Adrenal gland (tissue), 12 donors: ENCODE results near the gene MDK. TPM values are rescaled to one million over a fixed set of nuclear protein-coding genes. Genes with fewer than 3 reads are reported as not detected.

Experiments used
- DNase-seq, 7 donors: peaks; one replicate each; pipeline ENCODE4 v3.0.0-alpha.2; 2019 to 2020
- H3K27ac ChIP-seq, 5 donors: fragments of 200-600 bp; sonication (generic) in 4 of 5; 1 replicate in 3 of 5; 2 replicates in 2 of 5; pipeline versions ENCODE4 v1.5.1 to v1.8.0; 2016 to 2020; ENCODE audit warnings: mild to moderate bottlenecking in 1 of 5
- H3K27me3 ChIP-seq: fragments of 200-600 bp; 2 replicates; pipeline ENCODE4 v1.8.0; 2021
- H3K36me3 ChIP-seq, 2 donors: fragments of 200-600 bp; replicated peaks in 1 of 2; 1 replicate in 1 of 2; 2 replicates in 1 of 2; pipeline versions ENCODE4 v1.5.1 to v1.8.0; 2018 to 2022
- H3K4me1 ChIP-seq, 2 donors: fragments of 200-600 bp; replicated peaks in 1 of 2; 1 replicate in 1 of 2; 2 replicates in 1 of 2; pipeline versions ENCODE4 v1.5.1 to v1.8.0; 2018 to 2021
- H3K4me3 ChIP-seq, 4 donors: fragments of 200-600 bp; sonication (generic) in 3 of 4; one replicate each; pipeline ENCODE4 v1.5.1; 2016 to 2018
- H3K9me3 ChIP-seq, 3 donors: fragments of 200-600 bp; sonication (generic) in 1 of 3; replicated peaks in 1 of 3; 1 replicate in 2 of 3; 2 replicates in 1 of 3; pipeline versions ENCODE4 v1.5.1 to v1.8.0; 2016 to 2021
- CTCF ChIP-seq, 6 experiments: fragments of 450-650 bp in 4 of 6; fragments of 200-600 bp in 2 of 6; sonication (generic) in 1 of 6; IDR thresholded peaks; 1 replicate in 5 of 6; 2 replicates in 1 of 6; pipeline versions ENCODE4 v1.5.1 to v1.8.0; 2016 to 2021; ENCODE audit warnings: antibody characterized with exemption in 6 of 6, mild to moderate bottlenecking in 2 of 6, moderate library complexity in 1 of 6
- POLR2A ChIP-seq, 2 donors: fragments of 450-650 bp; IDR thresholded peaks; one replicate each; pipeline ENCODE4 v1.6.1; 2017; ENCODE audit warnings: antibody characterized with exemption in 2 of 2, mild to moderate bottlenecking in 2 of 2, moderate library complexity in 1 of 2
- WGBS, 4 donors: extraction: QIAGEN DNeasy Blood & Tissue Kit in 2 of 4; methylation state at CpG; one replicate each; pipeline versions ENCODE4 v1.1.5 to v1.1.7; 2013 to 2017; 5-methylcytosine and 5-hydroxymethylcytosine counted together
- intact Hi-C, 2 donors: fragments of 100-400 bp; cut with DNase I; formaldehyde crosslinking; loops; one replicate each; pipeline versions ENCODE4 v1.14.1 to v1.15.0; 2022 to 2023
- polyA plus RNA-seq, 3 donors: library from polyadenylated mRNA; stranded (reverse); fragments of 200-250 nt in 2 of 3; fragments of 350-450 nt in 1 of 3; fragmentation: Illumina TruSeq in 1 of 3; extraction: RNeasy Lipid Tissue Mini Kit (QIAGEN cat#74804) in 1 of 3; gene quantifications; one replicate each; pipeline ENCODE4 v1.2.3, GENCODE V29; 2013 to 2014
- total RNA-seq, 9 donors: library from RNA; depleted of rRNA in 4 of 9; stranded (reverse); fragments of >200 nt in 4 of 9; fragments of 120-200 nt in 1 of 9; fragmentation: NEBNext Ultra II Directional in 1 of 9; extraction: Animal tissue kit (Norgen Biotek cat#: 25700) in 1 of 9; gene quantifications; one replicate each; pipeline versions ENCODE4 v1.1.0 to v1.2.4, GENCODE V29; 2013 to 2023
- donor health status: healthy with polysubstance abuse.
- donor health status: Bipolar disorder and iron deficiency.
- donor health status: DM: yes; HTN: yes; CAD: no.
- donor health status: DM: no; HTN: no; CAD: no.
- donor health status: DM: no; HTN: no; CAD: no.
- donor health status: DM: yes; HTN: yes; CAD: no.

Gene MDK
- total and polyA plus RNA-seq, 12 donors = 73.4 to 635 (median 128) TPM

- TF ChIP-seq CTCF (IDR thresholded peaks at IDR 0.05) = no peak
- no peak for TF ChIP-seq POLR2A (IDR thresholded peaks at IDR 0.05)
- H3K36me3 ChIP-seq = peaks cover 0 to 29% of the 10 kb centered on the region in 2 donors
- H3K27me3 ChIP-seq = no peaks in the 10 kb centered on the region
- DNase-seq = peak in 1 of 7 donors; percentile 47
- H3K4me3 ChIP-seq = no peak overlapping the region
- H3K27ac ChIP-seq = no peak overlapping the region
- 84 to 90% (median 88%) methylated on average over 7 of the region's 7 CpGs for WGBS, 4 donors
- intact Hi-C loops = no loop called here
- no peaks in the 10 kb centered on the region for H3K4me1 ChIP-seq
- H3K9me3 ChIP-seq = no peaks in the 10 kb centered on the region
These were observed 36.2 kb downstream of the MDK start for GRCh38 chr11:46417711-46418110.

- intact Hi-C loops = no loop called here
- Histone ChIP-seq H3K36me3 (peaks cover 0 to 29% of the 10 kb centered on the region in 2 donors), H3K27ac (no peak overlapping the region), H3K4me1 (no peaks in the 10 kb centered on the region), H3K9me3 (no peaks in the 10 kb centered on the region), H3K27me3 (no peaks in the 10 kb centered on the region), H3K4me3 (no peak overlapping the region)
- peak in 1 of 7 donors; percentile 53 for DNase-seq
- TF ChIP-seq POLR2A (IDR thresholded peaks at IDR 0.05) (no peak), CTCF (IDR thresholded peaks at IDR 0.05) (no peak)
- 90 to 94% (median 93%) methylated on average over 5 of the region's 5 CpGs for WGBS, 4 donors
These were observed 37.3 kb downstream of the MDK start for GRCh38 chr11:46418751-46419150.

GRCh38 chr11:46420513-46420912 lies 39.0 kb downstream of the MDK start:
- no peaks in the 10 kb centered on the region for H3K9me3 ChIP-seq
- whole genome bisulfite sequencing, 4 donors = 86 to 95% (median 88%) methylated on average over 1 of the region's 1 CpG
- TF ChIP-seq POLR2A (IDR thresholded peaks at IDR 0.05) = no peak
- no peak for TF ChIP-seq CTCF (IDR thresholded peaks at IDR 0.05)
- no peak overlapping the region for H3K27ac ChIP-seq
- intact Hi-C loops = no loop called here
- no peak for DNase-seq
- H3K36me3 ChIP-seq = peaks cover 0 to 17% of the 10 kb centered on the region in 2 donors
- no peaks in the 10 kb centered on the region for H3K4me1 ChIP-seq
- H3K4me3 ChIP-seq = no peak overlapping the region
- no peaks in the 10 kb centered on the region for H3K27me3 ChIP-seq

GRCh38 chr11:46421257-46421880 lies 39.9 kb downstream of the MDK start:
- TF ChIP-seq CTCF (IDR thresholded peaks at IDR 0.05) = no peak
- TF ChIP-seq POLR2A (IDR thresholded peaks at IDR 0.05) = no peak
- Histone ChIP-seq H3K4me1 (no peaks in the 10 kb centered on the region), H3K36me3 (peaks cover 0 to 17% of the 10 kb centered on the region in 2 donors), H3K27ac (no peak overlapping the region), H3K27me3 (no peaks in the 10 kb centered on the region), H3K4me3 (no peak overlapping the region), H3K9me3 (no peaks in the 10 kb centered on the region)
- peak in 2 of 7 donors; percentile 19 to 39 for DNase-seq
- intact Hi-C loops = no loop called here
- 86 to 89% (median 87%) methylated on average over 6 to 8 of the region's 8 CpGs for WGBS, 4 donors
